GM12873 (cell line): ENCODE measurements around the gene MVB12B.

ENCODE experiments used
- TF ChIP-seq, protein P1 (sequence below): IDR thresholded peaks from 2 replicates; pipeline ENCODE4 v1.5.1; 2012; ENCODE audit warnings: low read depth, mild to moderate bottlenecking, moderate library complexity, low read length, control low read depth; ENCODE audit not compliant: insufficient read depth; ENCODE audit errors: missing control alignments

MVB12B gene

GRCh38 chr9:126518763-126519162, 192.1 kb downstream of the MVB12B start:
- TF ChIP-seq, protein P1, sequence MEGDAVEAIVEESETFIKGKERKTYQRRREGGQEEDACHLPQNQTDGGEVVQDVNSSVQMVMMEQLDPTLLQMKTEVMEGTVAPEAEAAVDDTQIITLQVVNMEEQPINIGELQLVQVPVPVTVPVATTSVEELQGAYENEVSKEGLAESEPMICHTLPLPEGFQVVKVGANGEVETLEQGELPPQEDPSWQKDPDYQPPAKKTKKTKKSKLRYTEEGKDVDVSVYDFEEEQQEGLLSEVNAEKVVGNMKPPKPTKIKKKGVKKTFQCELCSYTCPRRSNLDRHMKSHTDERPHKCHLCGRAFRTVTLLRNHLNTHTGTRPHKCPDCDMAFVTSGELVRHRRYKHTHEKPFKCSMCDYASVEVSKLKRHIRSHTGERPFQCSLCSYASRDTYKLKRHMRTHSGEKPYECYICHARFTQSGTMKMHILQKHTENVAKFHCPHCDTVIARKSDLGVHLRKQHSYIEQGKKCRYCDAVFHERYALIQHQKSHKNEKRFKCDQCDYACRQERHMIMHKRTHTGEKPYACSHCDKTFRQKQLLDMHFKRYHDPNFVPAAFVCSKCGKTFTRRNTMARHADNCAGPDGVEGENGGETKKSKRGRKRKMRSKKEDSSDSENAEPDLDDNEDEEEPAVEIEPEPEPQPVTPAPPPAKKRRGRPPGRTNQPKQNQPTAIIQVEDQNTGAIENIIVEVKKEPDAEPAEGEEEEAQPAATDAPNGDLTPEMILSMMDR, result no peak

GRCh38 chr9:126519660-126520420, 193.2 kb downstream of the MVB12B start:
- TF ChIP-seq, protein P1, result no peak

DNA sequence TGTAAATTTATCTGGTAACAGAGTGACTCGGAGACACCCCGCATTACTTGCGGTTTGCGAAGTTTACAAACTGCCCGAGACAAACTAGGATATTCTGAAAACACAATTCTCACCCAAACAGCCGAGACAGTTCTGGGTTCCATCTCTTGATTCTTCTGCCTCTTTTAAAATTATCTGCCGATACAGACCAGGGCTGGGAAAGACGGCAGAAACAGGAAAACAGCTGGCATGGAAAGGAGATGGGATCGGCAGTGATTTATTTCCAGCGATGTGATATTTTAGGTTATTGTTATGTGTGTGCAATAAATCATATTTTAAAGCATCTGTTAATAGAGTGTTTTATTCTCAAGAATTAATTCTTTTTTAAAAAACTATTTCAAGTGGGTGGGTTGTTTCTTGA, 193.8 kb downstream of the MVB12B start:
- TF ChIP-seq, protein P1, result no peak

DNA sequence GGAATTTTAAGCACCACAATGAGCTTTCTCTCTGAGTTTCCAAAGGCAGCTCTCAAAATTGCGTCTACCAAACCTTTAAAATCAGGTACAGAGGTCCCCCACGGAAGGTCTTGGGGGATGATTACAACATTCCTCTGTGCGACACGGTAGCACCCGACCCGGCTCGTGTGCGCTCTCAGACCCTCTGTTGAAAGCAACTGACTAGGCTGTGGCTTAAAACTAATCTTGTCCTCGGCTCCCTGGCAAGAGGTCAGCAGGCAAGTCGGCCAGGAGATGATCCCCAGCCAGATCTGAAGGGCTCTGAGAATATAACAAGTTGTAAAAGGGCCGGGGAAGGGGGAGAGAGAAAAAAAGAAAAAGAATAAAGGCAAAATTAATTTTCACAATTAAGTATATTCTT, 194.5 kb downstream of the MVB12B start:
- TF ChIP-seq, protein P1, result no peak

GRCh38 chr9:126521551-126521950, 194.9 kb downstream of the MVB12B start:
- TF ChIP-seq, protein P1, result no peak

- TF ChIP-seq, protein P1, result no peak
Measured at GRCh38 chr9:126521976-126522590, 195.5 kb downstream of the MVB12B start.

- TF ChIP-seq, protein P1, result no peak
Measured at GRCh38 chr9:126522612-126523356, 196.2 kb downstream of the MVB12B start.
